HEK293 (cell line): ENCODE data around the gene HEBP1.

Experiments used
- EGR2 ChIP-seq: fragments of 450-650 bp; formaldehyde crosslinking; IDR thresholded peaks from 2 replicates; pipeline ENCODE4 v1.5.1; 2016; ENCODE audit warnings: low read depth, missing biosample characterization, missing genetic modification characterization
- KLF9 ChIP-seq: fragments of 450-650 bp; formaldehyde crosslinking; IDR thresholded peaks from 2 replicates; pipeline ENCODE4 v1.5.1; 2016; ENCODE audit warnings: missing biosample characterization, missing genetic modification characterization, low read depth
- SP2 ChIP-seq: fragments of 450-650 bp; formaldehyde crosslinking; IDR thresholded peaks from 2 replicates; pipeline ENCODE4 v1.5.1; 2016; ENCODE audit warnings: missing biosample characterization, missing genetic modification characterization
- SP3 ChIP-seq: fragments of 450-650 bp; formaldehyde crosslinking; IDR thresholded peaks from 2 replicates; pipeline ENCODE4 v1.5.1; 2016; ENCODE audit warnings: missing biosample characterization, missing genetic modification characterization
- ZFP69B ChIP-seq: fragments of 450-650 bp; formaldehyde crosslinking; IDR thresholded peaks from 2 replicates; pipeline ENCODE4 v1.5.1; 2016; ENCODE audit warnings: missing biosample characterization, missing genetic modification characterization
- ZIC2 ChIP-seq: fragments of 450-650 bp; formaldehyde crosslinking; IDR thresholded peaks from 2 replicates; pipeline ENCODE4 v1.5.1; 2016; ENCODE audit warnings: missing biosample characterization, missing genetic modification characterization
- ZNF239 ChIP-seq: fragments of 450-650 bp; formaldehyde crosslinking; IDR thresholded peaks from 2 replicates; pipeline ENCODE4 v1.5.1; 2016; ENCODE audit warnings: missing biosample characterization, missing genetic modification characterization
- ZNF324 ChIP-seq: fragments of 450-650 bp; formaldehyde crosslinking; IDR thresholded peaks from 2 replicates; pipeline ENCODE4 v1.5.1; 2016; ENCODE audit warnings: missing biosample characterization, missing genetic modification characterization
- ZNF335 ChIP-seq: fragments of 450-650 bp; formaldehyde crosslinking; conservative IDR thresholded peaks from 2 replicates; pipeline ENCODE4 v1.5.1; 2016; ENCODE audit warnings: missing biosample characterization, missing genetic modification characterization
- ZNF37A ChIP-seq: fragments of 450-650 bp; IDR thresholded peaks from 2 replicates; pipeline ENCODE4 v1.5.1; 2018; ENCODE audit warnings: missing biosample characterization, missing genetic modification characterization
- ZNF677 ChIP-seq: fragments of 450-650 bp; IDR thresholded peaks from 2 replicates; pipeline ENCODE4 v1.5.0; 2018; ENCODE audit warnings: missing biosample characterization, mild to moderate bottlenecking, missing genetic modification characterization, moderate library complexity
- ZNF76 ChIP-seq: fragments of 450-650 bp; formaldehyde crosslinking; IDR thresholded peaks from 2 replicates; pipeline ENCODE4; 2016; ENCODE audit warnings: low read depth, missing biosample characterization, missing genetic modification characterization, borderline replicate concordance
- ZNF777 ChIP-seq: fragments of 450-650 bp; formaldehyde crosslinking; IDR thresholded peaks from 2 replicates; pipeline ENCODE4 v1.5.1; 2017; ENCODE audit warnings: missing biosample characterization, missing genetic modification characterization, borderline replicate concordance
- TF ChIP-seq, protein P1 (sequence below): fragments of 450-650 bp; formaldehyde crosslinking; IDR thresholded peaks from 2 replicates; pipeline ENCODE4 v1.5.1; 2016; ENCODE audit warnings: missing biosample characterization, missing genetic modification characterization
- TF ChIP-seq, protein P2 (sequence below): fragments of 450-650 bp; formaldehyde crosslinking; IDR thresholded peaks from 2 replicates; pipeline ENCODE4 v1.5.1; 2016; ENCODE audit warnings: missing biosample characterization, missing genetic modification characterization
- TF ChIP-seq, protein P3 (sequence below): fragments of 450-650 bp; formaldehyde crosslinking; IDR thresholded peaks from 2 replicates; pipeline ENCODE4 v1.5.1; 2016; ENCODE audit warnings: missing biosample characterization, missing genetic modification characterization
- TF ChIP-seq, protein P4 (sequence below): fragments of 450-650 bp; formaldehyde crosslinking; IDR thresholded peaks from 2 replicates; pipeline ENCODE4 v1.5.1; 2016; ENCODE audit warnings: missing biosample characterization, missing genetic modification characterization
- TF ChIP-seq, protein P5 (sequence below): fragments of 450-650 bp; IDR thresholded peaks from 2 replicates; pipeline ENCODE4 v1.5.1; 2018; ENCODE audit warnings: missing biosample characterization, mild to moderate bottlenecking, missing genetic modification characterization
- TF ChIP-seq, protein P6 (sequence below): fragments of 450-650 bp; formaldehyde crosslinking; IDR thresholded peaks from 2 replicates; pipeline ENCODE4 v1.5.1; 2016; ENCODE audit warnings: missing biosample characterization, missing genetic modification characterization, borderline replicate concordance
- TF ChIP-seq, protein P7 (sequence below): fragments of 450-650 bp; formaldehyde crosslinking; IDR thresholded peaks from 2 replicates; pipeline ENCODE4 v1.5.1; 2016; ENCODE audit warnings: missing biosample characterization, missing genetic modification characterization
- TF ChIP-seq, protein P8 (sequence below): fragments of 450-650 bp; formaldehyde crosslinking; IDR thresholded peaks from 2 replicates; pipeline ENCODE4 v1.5.1; 2017; ENCODE audit warnings: missing biosample characterization, missing genetic modification characterization

HEBP1 gene

DNA sequence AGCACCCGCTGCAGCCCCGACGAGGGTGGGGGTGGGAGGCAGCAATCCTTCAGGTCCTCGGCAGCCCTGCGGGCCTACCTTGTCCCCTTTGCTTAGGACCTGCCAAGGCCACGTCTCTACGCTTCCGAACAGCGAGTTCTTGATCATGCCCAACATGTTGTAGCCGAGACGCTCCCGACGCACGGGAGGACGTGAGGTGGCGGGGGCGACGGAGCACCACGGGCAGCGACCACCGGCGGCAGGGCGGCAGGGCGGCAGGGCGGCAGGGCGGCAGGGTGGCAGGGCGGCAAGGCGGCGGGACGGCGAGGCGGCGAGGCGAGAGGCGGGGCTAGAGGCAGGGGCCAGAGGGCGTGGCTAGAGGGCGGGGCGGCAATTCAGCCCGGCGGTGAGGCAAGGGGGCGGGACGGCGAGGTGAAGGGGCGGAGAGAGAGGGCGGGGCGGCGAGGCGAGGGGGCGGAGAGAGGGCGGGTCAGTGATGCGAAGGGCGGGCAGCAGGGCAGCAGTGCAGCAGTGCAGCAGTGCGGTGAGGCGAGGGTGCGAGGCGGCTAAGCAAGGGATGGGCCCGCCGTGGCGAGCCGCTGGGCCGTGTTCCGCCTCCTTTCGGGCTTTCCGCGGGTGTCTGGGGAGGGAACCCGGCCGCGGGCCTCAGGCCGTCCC, at the start of gene HEBP1 (continued):
- TF ChIP-seq, protein P1, sequence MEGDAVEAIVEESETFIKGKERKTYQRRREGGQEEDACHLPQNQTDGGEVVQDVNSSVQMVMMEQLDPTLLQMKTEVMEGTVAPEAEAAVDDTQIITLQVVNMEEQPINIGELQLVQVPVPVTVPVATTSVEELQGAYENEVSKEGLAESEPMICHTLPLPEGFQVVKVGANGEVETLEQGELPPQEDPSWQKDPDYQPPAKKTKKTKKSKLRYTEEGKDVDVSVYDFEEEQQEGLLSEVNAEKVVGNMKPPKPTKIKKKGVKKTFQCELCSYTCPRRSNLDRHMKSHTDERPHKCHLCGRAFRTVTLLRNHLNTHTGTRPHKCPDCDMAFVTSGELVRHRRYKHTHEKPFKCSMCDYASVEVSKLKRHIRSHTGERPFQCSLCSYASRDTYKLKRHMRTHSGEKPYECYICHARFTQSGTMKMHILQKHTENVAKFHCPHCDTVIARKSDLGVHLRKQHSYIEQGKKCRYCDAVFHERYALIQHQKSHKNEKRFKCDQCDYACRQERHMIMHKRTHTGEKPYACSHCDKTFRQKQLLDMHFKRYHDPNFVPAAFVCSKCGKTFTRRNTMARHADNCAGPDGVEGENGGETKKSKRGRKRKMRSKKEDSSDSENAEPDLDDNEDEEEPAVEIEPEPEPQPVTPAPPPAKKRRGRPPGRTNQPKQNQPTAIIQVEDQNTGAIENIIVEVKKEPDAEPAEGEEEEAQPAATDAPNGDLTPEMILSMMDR (tag by site-specific recombination) = peak; percentile 56
- TF ChIP-seq ZFP69B = peak; percentile 82
- TF ChIP-seq ZNF677 (tag by site-specific recombination) = no peak
- TF ChIP-seq, protein P2, sequence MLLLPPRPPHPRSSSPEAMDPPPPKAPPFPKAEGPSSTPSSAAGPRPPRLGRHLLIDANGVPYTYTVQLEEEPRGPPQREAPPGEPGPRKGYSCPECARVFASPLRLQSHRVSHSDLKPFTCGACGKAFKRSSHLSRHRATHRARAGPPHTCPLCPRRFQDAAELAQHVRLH = no peak
- TF ChIP-seq ZIC2 (tag by site-specific recombination) = peak; percentile 26; the same call in 1 of the 2 replicates
- TF ChIP-seq, protein P3, sequence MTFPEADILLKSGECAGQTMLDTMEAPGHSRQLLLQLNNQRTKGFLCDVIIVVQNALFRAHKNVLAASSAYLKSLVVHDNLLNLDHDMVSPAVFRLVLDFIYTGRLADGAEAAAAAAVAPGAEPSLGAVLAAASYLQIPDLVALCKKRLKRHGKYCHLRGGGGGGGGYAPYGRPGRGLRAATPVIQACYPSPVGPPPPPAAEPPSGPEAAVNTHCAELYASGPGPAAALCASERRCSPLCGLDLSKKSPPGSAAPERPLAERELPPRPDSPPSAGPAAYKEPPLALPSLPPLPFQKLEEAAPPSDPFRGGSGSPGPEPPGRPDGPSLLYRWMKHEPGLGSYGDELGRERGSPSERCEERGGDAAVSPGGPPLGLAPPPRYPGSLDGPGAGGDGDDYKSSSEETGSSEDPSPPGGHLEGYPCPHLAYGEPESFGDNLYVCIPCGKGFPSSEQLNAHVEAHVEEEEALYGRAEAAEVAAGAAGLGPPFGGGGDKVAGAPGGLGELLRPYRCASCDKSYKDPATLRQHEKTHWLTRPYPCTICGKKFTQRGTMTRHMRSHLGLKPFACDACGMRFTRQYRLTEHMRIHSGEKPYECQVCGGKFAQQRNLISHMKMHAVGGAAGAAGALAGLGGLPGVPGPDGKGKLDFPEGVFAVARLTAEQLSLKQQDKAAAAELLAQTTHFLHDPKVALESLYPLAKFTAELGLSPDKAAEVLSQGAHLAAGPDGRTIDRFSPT (tag by site-specific recombination) = peak; percentile 69; the same call in 1 of the 2 replicates
- 0 out of 2 replicates have a peak, but pooled peaks have one; percentile 43 for TF ChIP-seq ZNF777
- TF ChIP-seq, protein P4, sequence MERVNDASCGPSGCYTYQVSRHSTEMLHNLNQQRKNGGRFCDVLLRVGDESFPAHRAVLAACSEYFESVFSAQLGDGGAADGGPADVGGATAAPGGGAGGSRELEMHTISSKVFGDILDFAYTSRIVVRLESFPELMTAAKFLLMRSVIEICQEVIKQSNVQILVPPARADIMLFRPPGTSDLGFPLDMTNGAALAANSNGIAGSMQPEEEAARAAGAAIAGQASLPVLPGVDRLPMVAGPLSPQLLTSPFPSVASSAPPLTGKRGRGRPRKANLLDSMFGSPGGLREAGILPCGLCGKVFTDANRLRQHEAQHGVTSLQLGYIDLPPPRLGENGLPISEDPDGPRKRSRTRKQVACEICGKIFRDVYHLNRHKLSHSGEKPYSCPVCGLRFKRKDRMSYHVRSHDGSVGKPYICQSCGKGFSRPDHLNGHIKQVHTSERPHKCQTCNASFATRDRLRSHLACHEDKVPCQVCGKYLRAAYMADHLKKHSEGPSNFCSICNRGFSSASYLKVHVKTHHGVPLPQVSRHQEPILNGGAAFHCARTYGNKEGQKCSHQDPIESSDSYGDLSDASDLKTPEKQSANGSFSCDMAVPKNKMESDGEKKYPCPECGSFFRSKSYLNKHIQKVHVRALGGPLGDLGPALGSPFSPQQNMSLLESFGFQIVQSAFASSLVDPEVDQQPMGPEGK (tag by site-specific recombination) = peak; percentile 57; the same call in 1 of the 2 replicates
- peak; percentile 96 for TF ChIP-seq SP2 (tag by site-specific recombination)
- TF ChIP-seq ZNF324 (tag by site-specific recombination) = 0 out of 2 replicates have a peak, but pooled peaks have one; percentile 20
- TF ChIP-seq, protein P5, sequence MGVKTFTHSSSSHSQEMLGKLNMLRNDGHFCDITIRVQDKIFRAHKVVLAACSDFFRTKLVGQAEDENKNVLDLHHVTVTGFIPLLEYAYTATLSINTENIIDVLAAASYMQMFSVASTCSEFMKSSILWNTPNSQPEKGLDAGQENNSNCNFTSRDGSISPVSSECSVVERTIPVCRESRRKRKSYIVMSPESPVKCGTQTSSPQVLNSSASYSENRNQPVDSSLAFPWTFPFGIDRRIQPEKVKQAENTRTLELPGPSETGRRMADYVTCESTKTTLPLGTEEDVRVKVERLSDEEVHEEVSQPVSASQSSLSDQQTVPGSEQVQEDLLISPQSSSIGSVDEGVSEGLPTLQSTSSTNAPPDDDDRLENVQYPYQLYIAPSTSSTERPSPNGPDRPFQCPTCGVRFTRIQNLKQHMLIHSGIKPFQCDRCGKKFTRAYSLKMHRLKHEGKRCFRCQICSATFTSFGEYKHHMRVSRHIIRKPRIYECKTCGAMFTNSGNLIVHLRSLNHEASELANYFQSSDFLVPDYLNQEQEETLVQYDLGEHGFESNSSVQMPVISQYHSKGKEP = peak; percentile 91
- TF ChIP-seq ZNF239 (tag by site-specific recombination) = no peak
- TF ChIP-seq, protein P6, sequence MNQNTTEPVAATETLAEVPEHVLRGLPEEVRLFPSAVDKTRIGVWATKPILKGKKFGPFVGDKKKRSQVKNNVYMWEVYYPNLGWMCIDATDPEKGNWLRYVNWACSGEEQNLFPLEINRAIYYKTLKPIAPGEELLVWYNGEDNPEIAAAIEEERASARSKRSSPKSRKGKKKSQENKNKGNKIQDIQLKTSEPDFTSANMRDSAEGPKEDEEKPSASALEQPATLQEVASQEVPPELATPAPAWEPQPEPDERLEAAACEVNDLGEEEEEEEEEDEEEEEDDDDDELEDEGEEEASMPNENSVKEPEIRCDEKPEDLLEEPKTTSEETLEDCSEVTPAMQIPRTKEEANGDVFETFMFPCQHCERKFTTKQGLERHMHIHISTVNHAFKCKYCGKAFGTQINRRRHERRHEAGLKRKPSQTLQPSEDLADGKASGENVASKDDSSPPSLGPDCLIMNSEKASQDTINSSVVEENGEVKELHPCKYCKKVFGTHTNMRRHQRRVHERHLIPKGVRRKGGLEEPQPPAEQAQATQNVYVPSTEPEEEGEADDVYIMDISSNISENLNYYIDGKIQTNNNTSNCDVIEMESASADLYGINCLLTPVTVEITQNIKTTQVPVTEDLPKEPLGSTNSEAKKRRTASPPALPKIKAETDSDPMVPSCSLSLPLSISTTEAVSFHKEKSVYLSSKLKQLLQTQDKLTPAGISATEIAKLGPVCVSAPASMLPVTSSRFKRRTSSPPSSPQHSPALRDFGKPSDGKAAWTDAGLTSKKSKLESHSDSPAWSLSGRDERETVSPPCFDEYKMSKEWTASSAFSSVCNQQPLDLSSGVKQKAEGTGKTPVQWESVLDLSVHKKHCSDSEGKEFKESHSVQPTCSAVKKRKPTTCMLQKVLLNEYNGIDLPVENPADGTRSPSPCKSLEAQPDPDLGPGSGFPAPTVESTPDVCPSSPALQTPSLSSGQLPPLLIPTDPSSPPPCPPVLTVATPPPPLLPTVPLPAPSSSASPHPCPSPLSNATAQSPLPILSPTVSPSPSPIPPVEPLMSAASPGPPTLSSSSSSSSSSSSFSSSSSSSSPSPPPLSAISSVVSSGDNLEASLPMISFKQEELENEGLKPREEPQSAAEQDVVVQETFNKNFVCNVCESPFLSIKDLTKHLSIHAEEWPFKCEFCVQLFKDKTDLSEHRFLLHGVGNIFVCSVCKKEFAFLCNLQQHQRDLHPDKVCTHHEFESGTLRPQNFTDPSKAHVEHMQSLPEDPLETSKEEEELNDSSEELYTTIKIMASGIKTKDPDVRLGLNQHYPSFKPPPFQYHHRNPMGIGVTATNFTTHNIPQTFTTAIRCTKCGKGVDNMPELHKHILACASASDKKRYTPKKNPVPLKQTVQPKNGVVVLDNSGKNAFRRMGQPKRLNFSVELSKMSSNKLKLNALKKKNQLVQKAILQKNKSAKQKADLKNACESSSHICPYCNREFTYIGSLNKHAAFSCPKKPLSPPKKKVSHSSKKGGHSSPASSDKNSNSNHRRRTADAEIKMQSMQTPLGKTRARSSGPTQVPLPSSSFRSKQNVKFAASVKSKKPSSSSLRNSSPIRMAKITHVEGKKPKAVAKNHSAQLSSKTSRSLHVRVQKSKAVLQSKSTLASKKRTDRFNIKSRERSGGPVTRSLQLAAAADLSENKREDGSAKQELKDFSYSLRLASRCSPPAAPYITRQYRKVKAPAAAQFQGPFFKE = peak; percentile 34; the same call in 1 of the 2 replicates
- TF ChIP-seq ZNF76 (tag by site-specific recombination) = peak; percentile 39; the same call in 1 of the 2 replicates
- peak; percentile 98 for TF ChIP-seq KLF9 (tag by site-specific recombination)
- peak; percentile 99 for TF ChIP-seq SP3
- TF ChIP-seq, protein P7, sequence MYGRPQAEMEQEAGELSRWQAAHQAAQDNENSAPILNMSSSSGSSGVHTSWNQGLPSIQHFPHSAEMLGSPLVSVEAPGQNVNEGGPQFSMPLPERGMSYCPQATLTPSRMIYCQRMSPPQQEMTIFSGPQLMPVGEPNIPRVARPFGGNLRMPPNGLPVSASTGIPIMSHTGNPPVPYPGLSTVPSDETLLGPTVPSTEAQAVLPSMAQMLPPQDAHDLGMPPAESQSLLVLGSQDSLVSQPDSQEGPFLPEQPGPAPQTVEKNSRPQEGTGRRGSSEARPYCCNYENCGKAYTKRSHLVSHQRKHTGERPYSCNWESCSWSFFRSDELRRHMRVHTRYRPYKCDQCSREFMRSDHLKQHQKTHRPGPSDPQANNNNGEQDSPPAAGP (tag by site-specific recombination) = 0 out of 2 replicates have a peak, but pooled peaks have one; percentile 16
- TF ChIP-seq, protein P8, sequence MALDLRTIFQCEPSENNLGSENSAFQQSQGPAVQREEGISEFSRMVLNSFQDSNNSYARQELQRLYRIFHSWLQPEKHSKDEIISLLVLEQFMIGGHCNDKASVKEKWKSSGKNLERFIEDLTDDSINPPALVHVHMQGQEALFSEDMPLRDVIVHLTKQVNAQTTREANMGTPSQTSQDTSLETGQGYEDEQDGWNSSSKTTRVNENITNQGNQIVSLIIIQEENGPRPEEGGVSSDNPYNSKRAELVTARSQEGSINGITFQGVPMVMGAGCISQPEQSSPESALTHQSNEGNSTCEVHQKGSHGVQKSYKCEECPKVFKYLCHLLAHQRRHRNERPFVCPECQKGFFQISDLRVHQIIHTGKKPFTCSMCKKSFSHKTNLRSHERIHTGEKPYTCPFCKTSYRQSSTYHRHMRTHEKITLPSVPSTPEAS (tag by site-specific recombination) = no peak
- no peak for TF ChIP-seq ZNF37A (tag by site-specific recombination)
- peak; percentile 74 for TF ChIP-seq EGR2 (tag by site-specific recombination)
- peak; percentile 77 for TF ChIP-seq ZNF335 (tag by site-specific recombination)
